Measurements from ENCODE around the gene BANF2.

Gene BANF2

GRCh38 chr20:17709361-17710293 is 9.9 kb downstream of the BANF2 start:
- no peak for TF ChIP-seq JUND (IDR thresholded peaks at IDR 0.05; ENCODE audit: low read depth)
- in situ Hi-C loops (cut with HindIII; ENCODE audit: low pct_unique_long_range_greater_than_20kb, low sequenced_read_pairs): no loop called here
- no peak for DNase-seq (ENCODE audit: low read depth in 1 of 2, low spot score in 1 of 2)

GRCh38 chr20:17710379-17711266 is 10.9 kb downstream of the BANF2 start:
- no peak for DNase-seq (ENCODE audit: low read depth in 1 of 2, low spot score in 1 of 2)
- in situ Hi-C loops (cut with HindIII; ENCODE audit: low pct_unique_long_range_greater_than_20kb, low sequenced_read_pairs): no loop called here
- no peak for TF ChIP-seq JUND (IDR thresholded peaks at IDR 0.05; ENCODE audit: low read depth)

- DNase-seq (ENCODE audit: low read depth in 1 of 2, low spot score in 1 of 2): no peak
- in situ Hi-C loops (cut with HindIII; ENCODE audit: low pct_unique_long_range_greater_than_20kb, low sequenced_read_pairs): no loop called here
- no peak for TF ChIP-seq JUND (IDR thresholded peaks at IDR 0.05; ENCODE audit: low read depth)
Measured at GRCh38 chr20:17711267-17711627, 11.5 kb downstream of the BANF2 start.

- DNase-seq (ENCODE audit: low read depth in 1 of 2, low spot score in 1 of 2): no peak
- in situ Hi-C loops (cut with HindIII; ENCODE audit: low pct_unique_long_range_greater_than_20kb, low sequenced_read_pairs): no loop called here
Measured at GRCh38 chr20:17712201-17712600, 12.4 kb downstream of the BANF2 start.

GRCh38 chr20:17712708-17713107 is 12.9 kb downstream of the BANF2 start:
- TF ChIP-seq JUND (IDR thresholded peaks at IDR 0.05; ENCODE audit: low read depth): no peak
- in situ Hi-C loops (cut with HindIII; ENCODE audit: low pct_unique_long_range_greater_than_20kb, low sequenced_read_pairs): no loop called here
- no peak for DNase-seq (ENCODE audit: low read depth in 1 of 2, low spot score in 1 of 2)

More at GRCh38 chr20:17712201-17712600, 12.4 kb downstream of the BANF2 start:
- TF ChIP-seq JUND (IDR thresholded peaks at IDR 0.05; ENCODE audit: low read depth): no peak

GRCh38 chr20:17714597-17714996 is 14.8 kb downstream of the BANF2 start:
- no peak for TF ChIP-seq JUND (IDR thresholded peaks at IDR 0.05; ENCODE audit: low read depth)
- in situ Hi-C loops (cut with HindIII; ENCODE audit: low pct_unique_long_range_greater_than_20kb, low sequenced_read_pairs): no loop called here
- no peak for DNase-seq (ENCODE audit: low read depth in 1 of 2, low spot score in 1 of 2)

GRCh38 chr20:17715075-17715474 is 15.3 kb downstream of the BANF2 start:
- TF ChIP-seq JUND (IDR thresholded peaks at IDR 0.05; ENCODE audit: low read depth): no peak
- in situ Hi-C loops (cut with HindIII; ENCODE audit: low pct_unique_long_range_greater_than_20kb, low sequenced_read_pairs): no loop called here
- no peak for DNase-seq (ENCODE audit: low read depth in 1 of 2, low spot score in 1 of 2)

- TF ChIP-seq JUND (IDR thresholded peaks at IDR 0.05; ENCODE audit: low read depth): no peak
- DNase-seq (ENCODE audit: low read depth in 1 of 2, low spot score in 1 of 2): no peak
- in situ Hi-C loops (cut with HindIII; ENCODE audit: low pct_unique_long_range_greater_than_20kb, low sequenced_read_pairs): no loop called here
Measured at GRCh38 chr20:17716331-17716730, 16.6 kb downstream of the BANF2 start.

- no peak for TF ChIP-seq JUND (IDR thresholded peaks at IDR 0.05; ENCODE audit: low read depth)
- in situ Hi-C loops (cut with HindIII; ENCODE audit: low pct_unique_long_range_greater_than_20kb, low sequenced_read_pairs): no loop called here
- DNase-seq (ENCODE audit: low read depth in 1 of 2, low spot score in 1 of 2): no peak
Measured at GRCh38 chr20:17720755-17721154, 21.0 kb downstream of the BANF2 start.

- TF ChIP-seq JUND (IDR thresholded peaks at IDR 0.05; ENCODE audit: low read depth): 0 out of 2 replicates have a peak, but pooled peaks have one; percentile 29
- DNase-seq (ENCODE audit: low read depth in 1 of 2, low spot score in 1 of 2): peak; percentile 35 to 82
- in situ Hi-C loops (cut with HindIII; ENCODE audit: low pct_unique_long_range_greater_than_20kb, low sequenced_read_pairs): no loop called here
Measured at GRCh38 chr20:17721802-17722486, 22.2 kb downstream of the BANF2 start.

- no peak for TF ChIP-seq JUND (IDR thresholded peaks at IDR 0.05; ENCODE audit: low read depth)
Measured at GRCh38 chr20:17722493-17723300, 22.9 kb downstream of the BANF2 start.

GRCh38 chr20:17723301-17723691 is 23.5 kb downstream of the BANF2 start:
- no peak for TF ChIP-seq JUND (IDR thresholded peaks at IDR 0.05; ENCODE audit: low read depth)
- in situ Hi-C loops (cut with HindIII; ENCODE audit: low pct_unique_long_range_greater_than_20kb, low sequenced_read_pairs): no loop called here

More at GRCh38 chr20:17722493-17723300, 22.9 kb downstream of the BANF2 start:
- in situ Hi-C loops (cut with HindIII; ENCODE audit: low pct_unique_long_range_greater_than_20kb, low sequenced_read_pairs): no loop called here
- DNase-seq (ENCODE audit: low read depth in 1 of 2, low spot score in 1 of 2): no peak

More at GRCh38 chr20:17723301-17723691, 23.5 kb downstream of the BANF2 start:
- no peak for DNase-seq (ENCODE audit: low read depth in 1 of 2, low spot score in 1 of 2)

All from T47D (cell line).